NCI-H446 (cell line): ENCODE results near the gene AFF3.

ENCODE experiments used
- DNase-seq, 2 experiments: peaks; one replicate each; lab custom pipeline; 2025; lab: John Stamatoyannopoulos, UW

Gene AFF3

GRCh38 chr2:99857867-99858444 lies 284.4 kb downstream of the AFF3 start:
- peak in 1 of 2 experiments; percentile 54 for DNase-seq

GRCh38 chr2:99857372-99857771 lies 285.0 kb downstream of the AFF3 start:
- DNase-seq, result no peak

DNA sequence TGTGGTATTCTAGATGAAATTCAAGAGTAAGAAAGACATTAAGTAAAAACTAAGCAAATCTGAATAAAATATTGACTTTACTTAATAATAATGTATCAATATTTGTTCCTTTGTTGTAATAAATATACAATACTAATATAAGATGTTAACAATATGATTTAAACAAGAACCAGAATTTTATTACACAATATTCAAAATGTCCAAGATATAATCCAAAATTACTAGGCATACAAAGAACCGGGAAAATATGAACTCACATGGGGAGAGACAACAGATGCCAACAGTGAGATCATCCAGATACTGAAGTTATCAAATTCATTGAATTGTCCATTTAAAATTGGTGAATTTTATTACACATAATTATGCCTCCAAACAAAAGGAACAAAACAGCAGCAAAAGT lies 286.3 kb downstream of the AFF3 start:
- no peak for DNase-seq

GRCh38 chr2:99854236-99854852 lies 288.0 kb downstream of the AFF3 start:
- DNase-seq, result no peak

DNA sequence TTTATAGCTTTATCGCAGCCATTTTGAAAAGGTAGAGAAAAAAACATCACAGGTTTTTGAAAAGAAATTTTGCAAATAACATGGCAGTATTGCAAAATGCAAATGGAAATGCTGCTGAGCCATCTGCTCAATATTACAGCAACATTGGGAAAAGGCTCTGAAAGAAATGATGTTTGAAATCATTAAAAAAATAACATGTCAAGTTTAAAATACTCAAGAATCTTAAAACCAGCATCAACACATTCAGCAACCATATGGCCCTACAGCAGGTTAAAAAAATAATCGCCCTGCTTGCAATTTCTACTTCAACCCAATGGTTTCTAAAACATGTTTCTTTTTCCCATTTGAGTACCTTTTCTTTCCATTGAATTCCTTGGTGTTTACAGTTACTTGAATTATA lies 289.4 kb downstream of the AFF3 start:
- DNase-seq, result no peak

DNA sequence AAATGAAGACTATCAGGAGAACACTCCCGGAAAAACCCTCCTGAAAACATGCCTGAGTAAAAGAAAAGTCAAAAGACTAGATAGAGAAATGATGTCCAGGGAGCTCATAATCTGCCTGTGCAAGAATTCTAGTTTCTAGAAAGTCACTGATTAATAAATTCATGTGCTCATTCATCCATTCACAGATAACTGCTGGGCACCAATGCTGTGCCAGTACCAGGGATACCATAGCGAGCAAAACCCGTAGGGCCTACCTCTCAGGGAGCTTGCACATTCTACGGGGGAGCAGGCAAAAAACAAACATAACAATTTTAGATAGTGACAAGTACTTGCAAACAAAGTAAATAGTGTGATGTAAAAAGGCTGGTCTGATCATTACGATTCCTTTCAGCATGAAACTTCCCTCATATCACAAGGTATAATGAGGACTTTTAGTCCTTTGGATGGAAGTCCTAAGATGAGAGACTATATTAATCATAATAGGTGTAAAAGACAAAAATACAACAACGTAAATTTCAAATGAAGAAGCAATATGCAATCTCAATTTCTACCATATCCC lies 289.9 kb downstream of the AFF3 start:
- DNase-seq, result no peak

DNA sequence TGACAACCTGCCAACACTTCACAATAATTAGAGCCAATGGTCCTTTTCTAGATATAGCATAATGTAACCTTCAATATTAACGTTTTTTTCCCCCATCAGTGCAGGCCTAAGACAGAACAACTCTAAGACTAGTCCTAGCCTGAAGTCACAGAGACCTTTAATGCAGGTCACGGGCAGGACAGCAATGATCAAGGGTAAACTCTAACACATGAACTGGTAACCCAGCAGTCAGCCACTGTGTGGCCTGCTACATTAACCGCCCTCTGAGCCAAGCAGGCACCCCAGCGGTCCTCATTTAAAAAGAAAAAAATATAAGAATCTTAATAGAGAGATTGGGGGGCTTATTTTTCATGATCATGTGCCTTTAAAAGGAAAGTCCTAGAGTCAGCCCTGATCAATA lies 290.6 kb downstream of the AFF3 start:
- no peak for DNase-seq

- DNase-seq, result no peak
Measured at GRCh38 chr2:99851089-99851488, 291.3 kb downstream of the AFF3 start.

DNA sequence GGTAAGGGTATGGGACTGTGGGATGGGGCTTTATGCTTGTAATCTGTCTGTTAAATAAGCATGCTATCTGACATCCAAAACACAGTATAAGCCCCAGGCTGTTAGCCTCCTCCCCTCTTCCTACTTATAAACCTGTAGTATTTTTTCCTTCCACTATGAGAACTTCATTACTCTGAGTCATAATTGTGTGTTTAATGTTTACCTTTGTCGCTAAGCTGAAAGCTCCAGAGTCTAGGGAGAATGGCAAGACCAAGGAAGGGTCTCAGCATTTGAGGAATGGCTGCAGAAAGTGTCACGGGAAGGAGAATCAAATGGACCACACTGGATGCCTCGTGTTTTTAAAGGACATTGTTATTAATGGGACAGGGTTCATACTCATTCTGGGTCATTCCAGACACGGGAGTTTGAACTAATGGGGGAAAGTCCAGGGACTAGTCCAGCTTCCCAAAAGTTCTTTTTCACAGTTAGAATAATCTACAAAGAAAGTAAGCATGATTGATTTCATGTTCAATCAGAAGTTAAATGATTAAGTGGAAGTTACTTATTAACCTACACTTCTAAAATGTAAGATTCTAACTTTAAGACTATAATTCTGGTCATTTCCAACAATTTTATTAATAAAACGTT lies 292.2 kb downstream of the AFF3 start:
- no peak for DNase-seq

DNA sequence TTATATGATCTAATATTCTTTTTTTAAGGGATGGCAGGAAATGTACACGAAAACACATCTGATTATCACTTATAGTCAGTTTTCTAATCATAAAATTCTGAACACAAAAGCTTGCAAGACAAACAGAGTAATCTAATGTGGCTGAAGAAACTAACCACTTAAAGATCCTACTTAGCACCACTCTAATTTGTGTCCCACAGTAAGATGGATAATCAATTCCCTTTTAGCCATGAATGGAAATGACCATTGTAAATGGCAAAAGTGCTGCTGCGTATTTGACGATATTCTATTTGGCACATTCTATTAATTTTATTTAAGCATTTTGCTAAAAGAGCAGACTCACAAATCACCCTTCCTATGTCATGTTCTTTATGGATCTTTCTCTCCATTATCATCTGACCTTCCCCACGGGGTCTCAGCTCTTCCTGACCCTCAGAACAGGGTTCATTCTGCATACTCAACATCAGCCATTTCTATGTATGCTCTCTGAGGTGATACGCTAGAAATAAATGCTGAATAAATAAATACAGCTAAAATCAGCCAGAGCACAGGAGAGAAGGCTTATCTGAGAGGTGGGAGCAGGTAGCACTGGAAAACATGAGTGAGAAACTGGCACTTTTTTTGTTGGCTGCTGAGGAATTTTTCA lies 295.8 kb downstream of the AFF3 start:
- DNase-seq, result no peak

- DNase-seq, result no peak
Measured at GRCh38 chr2:99845296-99845695, 297.1 kb downstream of the AFF3 start.

GRCh38 chr2:99842451-99842850 lies 299.9 kb downstream of the AFF3 start:
- no peak for DNase-seq

DNA sequence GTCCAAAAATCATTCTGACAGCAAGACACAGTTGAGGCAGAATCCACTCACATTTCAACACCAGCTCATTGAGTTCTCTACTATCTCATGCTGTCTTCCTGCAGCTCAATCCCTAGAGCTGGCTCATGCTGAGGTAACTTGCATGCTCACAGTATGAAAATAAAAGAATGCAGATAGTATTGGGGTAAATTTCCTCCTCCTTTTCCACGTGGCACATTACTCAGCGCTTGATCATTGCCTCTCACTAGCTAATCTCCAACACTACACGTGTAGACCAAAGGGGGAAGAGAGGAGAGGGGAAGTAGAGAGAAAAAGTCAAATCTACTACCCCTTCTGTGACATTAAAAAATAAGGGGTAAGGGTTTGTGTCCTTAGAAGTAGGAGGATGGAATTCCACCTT lies 300.6 kb downstream of the AFF3 start:
- DNase-seq, result no peak

DNA sequence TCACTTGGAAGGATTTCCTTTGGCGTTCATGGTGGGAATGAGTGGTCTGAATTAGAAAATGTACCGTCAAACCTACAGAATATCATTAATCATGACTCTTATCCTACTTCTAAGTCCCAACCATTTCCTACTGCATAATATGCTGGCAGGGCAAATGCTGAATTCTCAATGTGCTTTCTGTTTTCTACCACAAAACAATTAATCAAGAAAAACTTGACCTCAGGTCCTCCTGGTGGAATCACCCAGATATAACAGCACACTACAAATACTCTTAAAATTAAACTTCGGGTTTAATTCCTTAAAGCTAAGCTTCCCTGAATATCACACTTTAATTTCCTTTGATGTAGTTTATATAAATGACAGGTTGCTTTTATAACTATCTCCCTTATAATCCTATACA lies 301.6 kb downstream of the AFF3 start:
- DNase-seq, result no peak

GRCh38 chr2:99836690-99837605 lies 305.4 kb downstream of the AFF3 start:
- DNase-seq, result peak; percentile 10 to 52

DNA sequence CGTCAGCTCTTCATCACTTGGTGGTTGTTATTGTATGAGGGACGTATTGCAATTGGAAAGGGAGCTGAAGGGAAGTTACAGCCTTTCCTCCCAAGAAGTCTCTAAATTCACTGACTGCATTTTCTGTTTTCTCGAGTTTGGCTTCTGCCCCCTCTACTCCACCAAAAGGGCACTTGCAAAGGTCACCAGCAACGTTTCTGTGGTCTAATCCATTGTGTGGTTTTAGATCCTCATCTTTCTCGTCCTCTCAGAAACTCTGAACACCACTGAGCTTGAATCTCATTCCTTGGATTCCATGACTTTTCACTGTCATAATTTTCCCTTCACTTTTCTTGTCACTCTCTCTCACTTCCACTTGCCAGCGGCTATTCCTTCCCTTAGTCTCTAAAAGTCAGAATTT lies 308.0 kb downstream of the AFF3 start:
- DNase-seq, result no peak

DNA sequence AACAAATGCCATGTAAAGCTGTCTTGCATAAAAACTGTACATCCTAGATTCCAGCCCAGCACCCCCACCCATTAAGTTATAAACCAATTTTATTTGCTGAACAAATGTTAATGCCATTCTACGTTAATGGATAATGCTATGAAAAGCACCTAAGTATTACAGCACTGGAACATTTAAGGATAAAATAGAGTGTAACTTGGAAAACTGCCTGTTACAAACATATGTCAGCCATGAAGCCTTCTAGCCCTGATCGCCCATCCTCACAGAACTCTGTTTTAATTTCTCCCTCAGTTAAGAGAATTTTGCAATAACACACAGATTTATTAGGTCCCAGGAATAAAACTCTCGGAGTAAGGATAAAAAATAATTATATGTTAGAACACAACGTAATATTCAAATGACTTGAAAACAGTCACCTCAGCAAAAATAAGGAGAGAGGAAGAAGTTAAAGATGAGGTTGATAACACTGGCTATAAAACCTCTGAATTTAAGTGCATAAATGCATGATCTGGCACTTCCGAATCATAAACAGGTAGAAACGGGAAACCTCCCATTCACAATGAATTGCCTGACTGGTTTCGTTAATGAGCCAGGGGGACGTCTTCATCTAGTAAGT lies 308.7 kb downstream of the AFF3 start:
- no peak for DNase-seq

GRCh38 chr2:99832926-99833325 lies 309.5 kb downstream of the AFF3 start:
- no peak for DNase-seq

DNA sequence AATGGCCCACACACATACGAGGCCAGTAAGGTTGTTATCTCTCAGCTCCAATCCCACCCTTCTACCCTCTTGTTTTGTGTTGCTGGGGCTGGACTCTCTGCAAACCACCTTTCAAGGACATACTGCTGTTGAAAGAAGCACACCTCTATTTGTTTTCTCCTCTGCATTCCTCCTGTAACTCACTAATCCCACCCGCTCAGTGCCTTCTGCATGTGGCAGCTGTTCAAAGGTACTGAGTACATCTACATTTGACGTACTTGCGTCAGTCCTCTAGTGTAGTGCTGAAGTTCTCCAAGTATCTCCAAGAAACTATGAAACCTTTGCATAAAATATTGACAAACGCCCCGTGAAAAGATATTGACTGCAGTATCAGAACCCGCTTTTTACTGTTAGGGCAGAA lies 310.6 kb downstream of the AFF3 start:
- no peak for DNase-seq

DNA sequence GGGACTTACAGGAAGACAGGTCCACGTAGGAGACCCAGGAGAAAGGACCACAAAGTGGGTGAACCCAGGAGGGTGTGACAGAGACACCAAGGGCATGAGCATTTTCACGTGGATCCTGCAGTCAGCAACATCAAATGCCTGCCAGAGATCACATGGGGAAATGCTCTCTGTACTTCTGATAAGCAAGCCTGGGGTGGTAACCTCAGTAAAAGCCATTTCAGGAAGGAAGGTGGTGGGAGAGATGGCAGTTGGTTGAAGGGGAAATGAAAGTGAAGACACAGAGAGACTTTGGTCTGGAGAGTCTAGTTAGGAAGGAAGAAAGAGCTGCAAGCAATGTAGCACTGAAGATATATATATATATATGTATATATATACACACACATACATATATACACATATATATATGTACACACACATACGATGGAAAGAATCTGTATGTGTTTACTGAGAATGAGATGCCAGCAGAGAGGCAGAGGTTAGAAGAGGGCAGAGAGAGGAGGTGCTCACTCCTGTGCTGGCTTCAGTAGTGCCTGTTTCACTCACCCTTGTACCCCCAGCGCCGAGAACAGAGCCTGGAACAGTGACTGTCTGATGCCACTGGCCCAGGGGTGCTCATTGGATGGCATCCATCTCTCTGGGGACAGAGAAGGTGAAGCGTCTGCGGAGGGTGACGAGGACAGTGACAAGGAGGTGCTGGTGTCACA lies 314.9 kb downstream of the AFF3 start:
- DNase-seq, result no peak

DNA sequence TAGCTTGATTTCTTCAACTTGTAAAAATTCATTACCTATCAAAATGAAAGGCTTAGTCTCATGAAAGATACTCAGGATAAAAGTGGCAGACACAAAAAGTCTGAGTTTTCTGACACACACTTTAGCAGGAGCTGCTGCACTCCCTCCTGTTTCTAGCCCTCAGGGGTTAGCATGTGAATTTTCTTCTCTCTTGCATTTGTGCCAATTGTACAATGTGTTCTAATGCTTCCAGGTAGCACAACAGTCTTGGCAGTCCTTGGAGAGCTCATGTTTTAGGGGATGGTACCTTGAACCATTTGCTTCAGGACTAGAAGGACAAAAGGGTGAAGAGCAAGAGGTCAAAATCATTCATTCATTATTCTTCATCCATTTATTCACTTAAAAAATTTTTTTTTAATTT lies 316.8 kb downstream of the AFF3 start:
- DNase-seq, result no peak
